Neutrophil (primary cell): ENCODE results near the gene TPT1.

ENCODE experiments used
- H3K27ac ChIP-seq: fragments of 200-600 bp; sonication (generic); 2 replicates; pipeline ENCODE4 v1.5.1; 2016; ENCODE audit warnings: mild to moderate bottlenecking, moderate library complexity
- H3K27me3 ChIP-seq: fragments of 200-600 bp; sonication (generic); 2 replicates; pipeline ENCODE4 v1.6.0; 2016; ENCODE audit warnings: mild to moderate bottlenecking
- H3K36me3 ChIP-seq: fragments of 200-600 bp; sonication (generic); 2 replicates; pipeline ENCODE4 v1.5.1; 2017
- H3K4me1 ChIP-seq, 2 experiments: fragments of 200-600 bp in 1 of 2; sonication (generic) in 1 of 2; 1 replicate in 1 of 2; 2 replicates in 1 of 2; pipeline versions ENCODE4 v1.5.1 to v1.6.1; 2013 to 2016; ENCODE audit warnings: low read depth in 1 of 2, low read length in 1 of 2, mild to moderate bottlenecking in 1 of 2, moderate library complexity in 1 of 2; ENCODE audit not compliant: control insufficient read depth in 1 of 2, insufficient read depth in 1 of 2
- H3K4me3 ChIP-seq, 2 experiments: fragments of 200-600 bp in 1 of 2; sonication (generic) in 1 of 2; 1 replicate in 1 of 2; 2 replicates in 1 of 2; pipeline ENCODE4 v1.5.1; 2013 to 2016; ENCODE audit warnings: low read depth in 1 of 2, low read length in 1 of 2, mild to moderate bottlenecking in 1 of 2, moderate library complexity in 1 of 2
- H3K9me3 ChIP-seq: fragments of 200-600 bp; sonication (generic); 2 replicates; pipeline ENCODE4 v1.5.1; 2016
- TF ChIP-seq, protein P1 (sequence below): fragments of 200-600 bp; sonication (generic); IDR thresholded peaks from 2 replicates; pipeline ENCODE4 v1.5.1; 2016; ENCODE audit warnings: antibody characterized with exemption

Gene TPT1

DNA sequence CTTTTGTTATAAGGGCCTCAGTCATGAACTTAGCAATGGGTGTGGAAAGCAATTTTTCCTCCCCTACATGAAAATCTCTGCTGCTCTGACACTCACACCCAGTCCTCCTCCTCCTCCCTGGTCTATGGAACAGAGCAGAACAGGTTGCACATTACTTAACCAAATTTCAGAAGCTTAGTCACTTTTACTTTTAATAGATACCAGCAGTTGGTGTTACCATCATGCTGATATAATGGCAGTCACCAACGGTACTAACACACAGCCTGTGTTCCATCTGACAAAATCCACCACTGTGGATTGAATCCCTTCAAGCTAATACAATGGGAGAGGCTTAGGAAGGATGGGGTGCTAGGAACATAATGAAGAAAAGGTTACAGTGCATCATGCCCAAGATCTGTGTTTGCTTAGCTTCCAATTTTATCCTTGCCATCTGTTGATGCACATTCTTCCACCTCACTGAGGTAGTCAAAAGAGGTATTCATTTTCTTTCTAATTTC lies 9.8 kb downstream of the TPT1 start:
- peak overlapping the region; percentile 77 for H3K27ac ChIP-seq
- no peaks in the 10 kb centered on the region for H3K9me3 ChIP-seq
- H3K27me3 ChIP-seq: no peaks in the 10 kb centered on the region
- peaks cover 10% of the 10 kb centered on the region for H3K36me3 ChIP-seq
- peaks cover 88 to 92% of the 10 kb centered on the region in 2 experiments for H3K4me1 ChIP-seq
- TF ChIP-seq, protein P1, sequence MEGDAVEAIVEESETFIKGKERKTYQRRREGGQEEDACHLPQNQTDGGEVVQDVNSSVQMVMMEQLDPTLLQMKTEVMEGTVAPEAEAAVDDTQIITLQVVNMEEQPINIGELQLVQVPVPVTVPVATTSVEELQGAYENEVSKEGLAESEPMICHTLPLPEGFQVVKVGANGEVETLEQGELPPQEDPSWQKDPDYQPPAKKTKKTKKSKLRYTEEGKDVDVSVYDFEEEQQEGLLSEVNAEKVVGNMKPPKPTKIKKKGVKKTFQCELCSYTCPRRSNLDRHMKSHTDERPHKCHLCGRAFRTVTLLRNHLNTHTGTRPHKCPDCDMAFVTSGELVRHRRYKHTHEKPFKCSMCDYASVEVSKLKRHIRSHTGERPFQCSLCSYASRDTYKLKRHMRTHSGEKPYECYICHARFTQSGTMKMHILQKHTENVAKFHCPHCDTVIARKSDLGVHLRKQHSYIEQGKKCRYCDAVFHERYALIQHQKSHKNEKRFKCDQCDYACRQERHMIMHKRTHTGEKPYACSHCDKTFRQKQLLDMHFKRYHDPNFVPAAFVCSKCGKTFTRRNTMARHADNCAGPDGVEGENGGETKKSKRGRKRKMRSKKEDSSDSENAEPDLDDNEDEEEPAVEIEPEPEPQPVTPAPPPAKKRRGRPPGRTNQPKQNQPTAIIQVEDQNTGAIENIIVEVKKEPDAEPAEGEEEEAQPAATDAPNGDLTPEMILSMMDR: no peak
- H3K4me3 ChIP-seq: no peak overlapping the region

DNA sequence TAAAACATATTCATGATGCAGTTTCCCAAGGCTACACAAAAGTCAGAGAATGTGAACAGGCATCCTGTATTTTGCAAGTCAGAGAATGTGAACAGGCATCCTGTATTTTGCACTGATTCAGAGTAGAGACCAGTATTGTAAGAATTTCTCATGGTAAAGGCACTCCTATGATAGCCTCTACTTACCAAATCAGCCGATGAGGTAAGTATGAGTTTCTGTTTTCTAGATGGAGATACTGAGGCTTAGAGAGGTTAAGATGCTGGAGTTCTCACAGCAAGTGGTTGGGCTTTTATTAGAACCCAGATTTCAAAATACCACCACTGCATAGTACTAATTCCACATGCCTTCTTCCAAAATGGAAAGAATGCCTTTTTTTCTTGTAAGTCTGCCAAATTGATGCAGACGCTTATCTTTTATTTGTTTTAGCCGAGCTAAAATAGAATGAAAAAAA lies 12.3 kb downstream of the TPT1 start:
- Histone ChIP-seq H3K4me1 (peaks cover 69 to 73% of the 10 kb centered on the region in 2 experiments), H3K36me3 (no peaks in the 10 kb centered on the region), H3K4me3 (peak overlapping the region in 1 of 2 experiments; percentile 40), H3K9me3 (no peaks in the 10 kb centered on the region), H3K27me3 (no peaks in the 10 kb centered on the region), H3K27ac (peak overlapping the region; percentile 77)
- TF ChIP-seq, protein P1: no peak

DNA sequence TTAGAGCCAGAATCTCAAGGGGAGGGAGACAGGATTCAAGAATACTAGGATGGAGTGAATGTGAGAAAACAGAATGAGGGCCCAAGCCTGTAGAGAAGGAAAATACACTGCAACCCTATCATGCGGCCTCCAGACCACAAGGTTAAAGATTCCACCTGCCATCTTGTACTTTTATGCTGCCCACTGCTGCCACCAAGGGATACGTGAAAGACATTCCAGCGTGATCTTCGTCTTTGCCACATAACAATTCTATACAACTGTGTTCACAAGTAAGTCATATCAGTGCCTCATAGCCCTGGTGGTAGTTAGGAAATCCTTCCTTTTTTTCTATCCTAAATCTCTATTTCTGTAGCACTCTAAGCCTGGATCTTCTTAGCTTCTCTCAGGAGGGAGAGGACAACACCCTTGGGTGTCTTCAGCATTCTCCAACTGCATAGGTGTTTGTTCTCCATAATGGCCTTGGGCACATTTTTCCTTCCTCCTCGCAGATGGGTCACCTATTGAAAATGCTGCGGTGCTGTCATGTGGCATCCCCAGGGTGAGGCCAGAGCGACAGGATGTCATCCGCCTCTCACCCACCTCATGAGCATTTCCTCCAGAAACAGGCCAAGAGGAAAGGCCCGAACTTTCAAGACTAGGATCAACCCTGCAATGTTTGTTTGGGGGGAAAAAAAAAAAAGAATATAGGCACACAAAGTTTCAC lies 13.6 kb downstream of the TPT1 start:
- no peaks in the 10 kb centered on the region for H3K27me3 ChIP-seq
- H3K27ac ChIP-seq: no peak overlapping the region
- no peak overlapping the region for H3K4me3 ChIP-seq
- no peaks in the 10 kb centered on the region for H3K9me3 ChIP-seq
- H3K36me3 ChIP-seq: no peaks in the 10 kb centered on the region
- peaks cover 56 to 64% of the 10 kb centered on the region in 2 experiments for H3K4me1 ChIP-seq
- TF ChIP-seq, protein P1: no peak

DNA sequence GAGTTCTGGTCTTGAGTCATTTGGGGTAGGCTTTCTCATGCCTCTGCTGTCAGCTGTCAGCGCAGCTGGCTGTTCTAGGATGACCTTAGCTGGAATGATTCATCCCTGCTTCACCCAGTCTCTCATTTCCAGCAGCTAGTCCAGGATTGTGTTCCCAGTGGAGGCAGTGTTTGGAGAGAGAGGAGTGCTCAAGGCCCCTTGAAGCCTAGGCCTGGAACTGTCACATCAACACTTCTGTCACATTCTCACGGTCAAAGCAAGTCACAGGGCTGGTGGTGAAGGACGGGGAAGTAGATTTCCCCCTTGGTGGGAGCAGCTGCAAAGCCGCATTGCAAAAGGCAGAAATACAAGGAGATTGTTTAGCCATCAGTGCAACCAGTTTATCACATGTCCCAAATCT lies 15.2 kb downstream of the TPT1 start:
- TF ChIP-seq, protein P1: no peak
- Histone ChIP-seq H3K4me3 (no peak overlapping the region), H3K9me3 (no peaks in the 10 kb centered on the region), H3K36me3 (no peaks in the 10 kb centered on the region), H3K27ac (no peak overlapping the region), H3K4me1 (peaks cover 55 to 64% of the 10 kb centered on the region in 2 experiments), H3K27me3 (no peaks in the 10 kb centered on the region)

DNA sequence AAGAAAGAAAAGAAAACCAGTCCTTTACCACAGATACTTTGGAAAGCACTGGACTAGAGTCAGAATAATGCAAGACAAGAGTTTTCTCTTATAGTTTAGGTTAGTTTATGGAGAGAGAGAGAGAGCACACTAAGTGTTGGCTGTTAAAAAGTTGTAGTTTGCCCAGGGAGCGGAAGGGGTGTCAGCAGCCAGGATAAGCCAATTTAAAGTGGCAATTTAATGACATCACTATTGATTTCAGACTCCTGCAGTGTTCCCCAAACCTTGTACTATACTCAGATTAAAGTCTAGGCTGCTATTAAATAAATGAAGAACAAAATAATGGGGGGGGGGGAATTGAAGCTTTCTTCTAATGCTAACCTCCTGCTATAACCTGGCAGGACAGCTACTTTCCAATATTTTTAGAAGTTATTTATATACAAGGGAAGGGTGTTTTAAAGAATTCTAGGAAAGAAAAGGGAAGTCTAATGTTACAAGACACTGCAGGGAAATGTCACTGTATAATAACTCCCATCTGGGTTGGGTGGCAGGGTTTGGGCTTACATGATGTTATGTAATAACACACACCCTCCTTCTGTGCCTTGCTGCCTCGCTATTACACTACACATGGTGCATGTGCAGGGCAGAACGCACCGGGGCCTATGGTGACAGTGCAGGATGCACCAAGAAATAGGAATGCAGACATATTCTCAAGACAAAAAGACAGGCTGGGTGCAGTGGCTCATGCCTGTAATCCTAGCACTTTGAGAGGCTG lies 19.9 kb downstream of the TPT1 start:
- H3K9me3 ChIP-seq: no peaks in the 10 kb centered on the region
- TF ChIP-seq, protein P1: no peak
- H3K27ac ChIP-seq: peak overlapping the region; percentile 55
- peak overlapping the region in 1 of 2 experiments; percentile 0 for H3K4me3 ChIP-seq
- peaks cover 29 to 34% of the 10 kb centered on the region in 2 experiments for H3K4me1 ChIP-seq
- H3K27me3 ChIP-seq: no peaks in the 10 kb centered on the region
- H3K36me3 ChIP-seq: no peaks in the 10 kb centered on the region
